Measurements from ENCODE around the gene ADGRV1. TPM values are rescaled to one million over a fixed set of nuclear protein-coding genes. Genes with fewer than 3 reads are reported as not detected.

ADGRV1 gene
- polyA plus RNA-seq, 1 of the 3 experiments (the other 2 are of a cell fraction): 0.23 TPM

GRCh38 chr5:90642706-90643229 lies 84.2 kb downstream of the ADGRV1 start:
- CTCF ChIA-PET: no interaction called here
- H3K9ac ChIP-seq: no peak overlapping the region
- no peak for DNase-seq
- H3K4me2 ChIP-seq: no peak overlapping the region
- no peak overlapping the region for H3K27ac ChIP-seq (ENCODE audit: low read depth in 2 of 2, low read length in 1 of 2)
- no peaks in the 10 kb centered on the region for H3K27me3 ChIP-seq (ENCODE audit: insufficient read depth)
- 44% methylated on average over 4 of the region's 4 CpGs for WGBS (ENCODE audit: low lambda C conversion rate)
- H3K4me1 ChIP-seq (ENCODE audit: control insufficient read depth in 1 of 2, insufficient read depth in 2 of 2, low read depth in 1 of 2, low read length in 1 of 2): peaks cover 0 to 3% of the 10 kb centered on the region in 2 experiments; a peak in 2 of 4 replicates
- H3K4me3 ChIP-seq (ENCODE audit: low read depth in 2 of 2, low read length in 1 of 2): no peak overlapping the region
- no peak overlapping the region for H2AFZ ChIP-seq (ENCODE audit: low read depth)
- H3K36me3 ChIP-seq (replicated peaks in 1 of 2; ENCODE audit: control insufficient read depth in 1 of 2, insufficient read depth in 2 of 2, low read length in 1 of 2): no peaks in the 10 kb centered on the region
- no peaks in the 10 kb centered on the region for H3K79me2 ChIP-seq (ENCODE audit: insufficient read depth)
- H3K9me3 ChIP-seq: no peaks in the 10 kb centered on the region; the same call in 1 of the 2 replicates
- no peaks in the 10 kb centered on the region for H4K20me1 ChIP-seq (ENCODE audit: insufficient read depth)
- POLR2A ChIA-PET: no interaction called here
- H3F3A ChIP-seq (replicated peaks; ENCODE audit: insufficient read depth): no peaks in the 10 kb centered on the region
- TF ChIP-seq REST (IDR thresholded peaks at IDR 0.05; ENCODE audit: low read depth, low read length) (no peak), EZH2phosphoT487 (IDR thresholded peaks at IDR 0.05; ENCODE audit: borderline replicate concordance, low read depth) (no peak), MEF2A (IDR thresholded peaks at IDR 0.05; ENCODE audit: borderline replicate concordance, low read depth) (no peak), GABPA (IDR thresholded peaks at IDR 0.05; ENCODE audit: low read depth) (no peak), ELF1 (IDR thresholded peaks at IDR 0.05) (no peak), JUND (IDR thresholded peaks at IDR 0.05) (no peak), USF1 (IDR thresholded peaks at IDR 0.05; ENCODE audit: borderline replicate concordance, low read depth) (no peak), POLR2AphosphoS5 (IDR thresholded peaks at IDR 0.05; ENCODE audit: low read depth, low read length) (no peak), YY1 (IDR thresholded peaks at IDR 0.05; ENCODE audit: low read depth) (no peak), FOXJ3 (CRISPR knock-in tag; IDR thresholded peaks at IDR 0.05) (no peak), ZBTB33 (IDR thresholded peaks at IDR 0.05; ENCODE audit: borderline replicate concordance, low read depth) (no peak), TAF1 (IDR thresholded peaks at IDR 0.05; ENCODE audit: borderline replicate concordance, low read depth, low read length) (no peak), GATA2 (CRISPR knock-in tag; IDR thresholded peaks at IDR 0.05) (no peak)
- H3K9me2 ChIP-seq: no peaks in the 10 kb centered on the region

Data from SK-N-SH (cell line).